D341Med (cell line): ENCODE data around the gene CDH15.
"Not testable (repeated sequence)": the region's sequence is repeated elsewhere in the genome, so short reads cannot be mapped to it uniquely, and the experiment has no call there.

Source experiments
- DNase-seq: peaks from one replicate; pipeline ENCODE4 v3.0.0; 2012; ENCODE audit warnings: low spot score

The CDH15 gene

GRCh38 chr16:89233678-89234490 lies 62.3 kb downstream of the CDH15 start:
- DNase-seq, result no peak

- DNase-seq, result no peak
Observed at GRCh38 chr16:89237733-89238132, 66.2 kb downstream of the CDH15 start.

GRCh38 chr16:89241187-89242007 lies 69.8 kb downstream of the CDH15 start:
- DNase-seq, result peak; percentile 80

GRCh38 chr16:89242795-89243200 lies 71.2 kb downstream of the CDH15 start:
- DNase-seq, result no peak

- no peak for DNase-seq
Observed at GRCh38 chr16:89243664-89244063, 72.1 kb downstream of the CDH15 start.

- not testable (repeated sequence) for DNase-seq
Observed at GRCh38 chr16:89244264-89244663, 72.7 kb downstream of the CDH15 start.

GRCh38 chr16:89244754-89245153 lies 73.2 kb downstream of the CDH15 start:
- no peak for DNase-seq
